K562 (cell line): ENCODE measurements around the gene ZDHHC18. TPM values are rescaled to one million over a fixed set of nuclear protein-coding genes. Genes with fewer than 3 reads are reported as not detected.

Experiments
- ARID1B ChIP-seq: fragments of 450-650 bp; IDR thresholded peaks from 2 replicates; pipeline ENCODE4 v1.6.1; 2016; ENCODE audit warnings: antibody characterized with exemption, mild to moderate bottlenecking, inconsistent platforms
- ATF1 ChIP-seq, 2 experiments: fragments of 450-650 bp in 1 of 2; IDR thresholded peaks; 2 replicates each; pipeline ENCODE4 v1.6.1; 2016; ENCODE audit warnings: missing compliant biosample characterization in 1 of 2, missing genetic modification characterization in 1 of 2
- CBFB ChIP-seq: sonication (generic); formaldehyde crosslinking; IDR thresholded peaks from 2 replicates; pipeline ENCODE4 v1.4.0; 2020; ENCODE audit warnings: mild to moderate bottlenecking, missing genetic modification reagents
- CSDE1 ChIP-seq, 2 experiments: fragments of 450-650 bp; IDR thresholded peaks; 2 replicates each; pipeline ENCODE4 v1.6.1; 2016; ENCODE audit warnings: mild to moderate bottlenecking in 1 of 2
- ETS2 ChIP-seq: IDR thresholded peaks from 2 replicates; pipeline ENCODE4 v1.6.1; 2016; ENCODE audit warnings: borderline replicate concordance, missing genetic modification characterization, mild to moderate bottlenecking, moderate library complexity, missing compliant biosample characterization; ENCODE audit not compliant: poor library complexity, severe bottlenecking
- HNRNPLL ChIP-seq: fragments of 200-400 bp; formaldehyde crosslinking; IDR thresholded peaks from 2 replicates; pipeline ENCODE4 v1.6.1; 2017; ENCODE audit warnings: low read length, low read depth, mild to moderate bottlenecking; ENCODE audit not compliant: poor library complexity, severe bottlenecking
- HNRNPUL1 ChIP-seq: fragments of 200-400 bp; formaldehyde crosslinking; IDR thresholded peaks from 2 replicates; pipeline ENCODE4 v1.6.1; 2017; ENCODE audit warnings: low read length
- MCM3 ChIP-seq: fragments of 450-650 bp; IDR thresholded peaks from 2 replicates; pipeline ENCODE4 v1.6.1; 2016
- NFXL1 ChIP-seq: fragments of 450-650 bp; formaldehyde crosslinking; IDR thresholded peaks from 2 replicates; pipeline ENCODE4 v1.4.0; 2021; ENCODE audit warnings: mild to moderate bottlenecking
- NR1H2 ChIP-seq: sonication (generic); formaldehyde crosslinking; IDR thresholded peaks from 2 replicates; pipeline ENCODE4 v1.4.0; 2020; ENCODE audit warnings: mild to moderate bottlenecking, missing genetic modification reagents
- NR2C1 ChIP-seq, 2 experiments: fragments of 450-650 bp; IDR thresholded peaks; 2 replicates each; pipeline ENCODE4 v1.6.1; 2017; ENCODE audit warnings: mild to moderate bottlenecking in 2 of 2, antibody characterized with exemption in 1 of 2, inconsistent platforms in 1 of 2, missing compliant biosample characterization in 1 of 2, missing genetic modification characterization in 1 of 2
- POLR2G ChIP-seq: fragments of 200-400 bp; formaldehyde crosslinking; IDR thresholded peaks from 2 replicates; pipeline ENCODE4 v1.6.1; 2017; ENCODE audit warnings: low read depth, mild to moderate bottlenecking, antibody characterized with exemption, low read length, moderate library complexity
- RBFOX2 ChIP-seq: fragments of 200-400 bp; formaldehyde crosslinking; IDR thresholded peaks from 2 replicates; pipeline ENCODE4 v1.6.1; 2017; ENCODE audit warnings: low read depth, mild to moderate bottlenecking, low read length, moderate library complexity
- SP1 ChIP-seq: sonication (generic); formaldehyde crosslinking; IDR thresholded peaks from 2 replicates; pipeline ENCODE4 v1.8.1; 2022; ENCODE audit warnings: mild to moderate bottlenecking, missing genetic modification reagents
- WHSC1 ChIP-seq: IDR thresholded peaks from one replicate; pipeline ENCODE4 v1.6.1; 2012; ENCODE audit warnings: low read length, control low read depth, inconsistent platforms
- ZFP36 ChIP-seq: fragments of 150-350 bp; IDR thresholded peaks from 2 replicates; pipeline ENCODE4 v1.6.1; 2018; ENCODE audit warnings: low read length, low read depth; ENCODE audit not compliant: partially characterized antibody
- ZKSCAN3 ChIP-seq: fragments of 250-450 bp; sonication (Bioruptor Pico); IDR thresholded peaks from 2 replicates; pipeline ENCODE4 v1.4.0; 2020
- ZNF124 ChIP-seq: sonication (generic); formaldehyde crosslinking; IDR thresholded peaks from 2 replicates; pipeline ENCODE4 v1.8.1; 2022; ENCODE audit warnings: missing genetic modification reagents
- ZNF583 ChIP-seq: fragments of 250-450 bp; sonication (Bioruptor Pico); IDR thresholded peaks from 2 replicates; pipeline ENCODE4 v1.4.0; 2020
- ZNF695 ChIP-seq: fragments of 450-650 bp; formaldehyde crosslinking; IDR thresholded peaks from 2 replicates; pipeline ENCODE4 v1.4.0; 2020; ENCODE audit warnings: mild to moderate bottlenecking, moderate library complexity
- ZNF778 ChIP-seq: fragments of 450-650 bp; formaldehyde crosslinking; IDR thresholded peaks from 2 replicates; pipeline ENCODE4 v1.4.0; 2020; ENCODE audit warnings: mild to moderate bottlenecking, moderate library complexity
- polyA plus RNA-seq, 8 experiments: library from polyadenylated mRNA; depleted of rRNA in 4 of 8; stranded (reverse) in 5 of 8; unstranded in 3 of 8; fragments of >200 nt; fragmentation: Nextera tagmentation in 2 of 8; fragmentation: Illumina TruSeq in 1 of 8; extraction: Ambion mirVana in 2 of 8; extraction: Trizol in 1 of 8; gene quantifications; 2 replicates each; pipeline versions ENCODE4 v1.2.1 to v1.2.3, GENCODE V29; 2011 to 2014; ENCODE audit warnings: inconsistent platforms in 1 of 8, missing spikeins in 1 of 8
- total RNA-seq, 7 experiments: library from RNA; depleted of rRNA in 6 of 7; stranded (reverse); fragments of >200 nt in 6 of 7; fragmentation: Illumina TruSeq in 2 of 7; extraction: Trizol in 2 of 7; gene quantifications; 2 replicates each; pipeline versions ENCODE4 v1.2.1 to v1.2.3, GENCODE V29; 2011 to 2021; ENCODE audit warnings: low replicate concordance in 1 of 7
- TF ChIP-seq, protein P1 (sequence below): fragments of 150-350 bp; conservative IDR thresholded peaks from 2 replicates; pipeline ENCODE4 v1.6.1; 2014; ENCODE audit warnings: low read length
- TF ChIP-seq, protein P2 (sequence below): fragments of 450-650 bp; IDR thresholded peaks from 2 replicates; pipeline ENCODE4 v1.6.1; 2018; ENCODE audit not compliant: partially characterized antibody

Gene ZDHHC18
- total and polyA plus RNA-seq, 9 of the 15 experiments (the other 6 are each of a cell fraction or from before 2014, with no cell fraction given), result 0.42 to 35.6 (median 15.8) TPM

DNA sequence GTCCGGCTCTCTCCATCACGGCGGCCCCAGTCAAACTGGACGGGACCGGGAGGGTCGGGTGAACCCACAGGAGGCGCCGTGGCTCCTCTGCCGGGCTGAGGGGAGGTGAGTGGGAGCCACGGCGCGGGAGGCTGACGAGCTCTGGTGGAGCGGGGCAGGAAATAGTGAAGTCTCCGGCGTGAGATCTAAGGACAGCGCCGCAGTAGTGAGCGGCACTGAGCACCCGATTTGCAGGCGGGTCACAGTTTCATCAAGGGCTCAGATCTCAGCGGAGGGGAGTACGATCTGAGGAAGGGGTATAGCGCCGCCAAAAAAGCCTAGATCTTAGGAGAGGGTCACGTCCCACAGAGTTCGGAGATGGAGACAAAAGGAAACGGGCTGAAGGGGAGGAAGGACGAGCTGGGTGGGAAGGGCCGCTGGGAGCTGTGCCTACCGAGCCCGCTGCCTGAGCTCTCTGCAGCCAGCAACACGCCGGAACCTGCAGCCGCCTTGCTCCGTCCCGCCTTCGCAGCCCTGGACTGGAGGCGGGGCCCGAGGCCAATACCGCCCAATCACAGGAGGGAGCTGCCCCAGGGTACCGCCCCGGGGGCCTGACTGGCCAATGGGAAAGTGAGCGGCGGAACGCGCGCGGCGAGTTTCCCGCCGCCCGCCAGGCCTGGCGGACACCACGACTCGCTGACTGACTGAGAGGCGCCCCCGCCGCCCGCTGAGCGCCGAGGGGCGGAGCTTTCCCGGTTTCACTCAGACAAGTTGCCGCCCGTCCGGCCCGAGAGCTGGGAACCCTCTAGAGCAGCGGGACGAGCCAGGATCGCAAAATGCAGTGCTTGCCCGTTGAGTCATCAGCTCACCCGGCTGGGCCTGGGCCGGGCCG lies 38.4 kb downstream of the ZDHHC18 start (continued):
- peak; percentile 92 for TF ChIP-seq SP1 (CRISPR knock-in tag)
- TF ChIP-seq ZNF695, result 0 out of 2 replicates have a peak, but pooled peaks have one; percentile 13
- no peak for TF ChIP-seq ETS2
- TF ChIP-seq MCM3, result no peak
- TF ChIP-seq ATF1 (CRISPR knock-in tag; IDR thresholded peaks at IDR 0.05), result no peak
- peak; percentile 85 for TF ChIP-seq ATF1 (tag; IDR thresholded peaks at IDR 0.05)
- no peak for TF ChIP-seq HNRNPUL1
- TF ChIP-seq NFXL1, result no peak
- no peak for TF ChIP-seq WHSC1
- TF ChIP-seq ZNF778 (CRISPR knock-in tag), result no peak
- TF ChIP-seq ZNF124 (CRISPR knock-in tag), result no peak; the same call in 1 of the 2 replicates
- TF ChIP-seq CSDE1 (IDR thresholded peaks at IDR 0.05), result no peak
- no peak for TF ChIP-seq ARID1B
- TF ChIP-seq HNRNPLL, result peak; percentile 68
- TF ChIP-seq NR1H2, result no peak
- peak; percentile 96 for TF ChIP-seq POLR2G
- peak; percentile 93 for TF ChIP-seq RBFOX2
- no peak for TF ChIP-seq ZFP36
- no peak for TF ChIP-seq NR2C1 (IDR thresholded peaks at IDR 0.05)
- TF ChIP-seq NR2C1 (tag; IDR thresholded peaks at IDR 0.05), result no peak
- TF ChIP-seq ZNF583 (CRISPR knock-in tag), result no peak
- TF ChIP-seq, protein P1, sequence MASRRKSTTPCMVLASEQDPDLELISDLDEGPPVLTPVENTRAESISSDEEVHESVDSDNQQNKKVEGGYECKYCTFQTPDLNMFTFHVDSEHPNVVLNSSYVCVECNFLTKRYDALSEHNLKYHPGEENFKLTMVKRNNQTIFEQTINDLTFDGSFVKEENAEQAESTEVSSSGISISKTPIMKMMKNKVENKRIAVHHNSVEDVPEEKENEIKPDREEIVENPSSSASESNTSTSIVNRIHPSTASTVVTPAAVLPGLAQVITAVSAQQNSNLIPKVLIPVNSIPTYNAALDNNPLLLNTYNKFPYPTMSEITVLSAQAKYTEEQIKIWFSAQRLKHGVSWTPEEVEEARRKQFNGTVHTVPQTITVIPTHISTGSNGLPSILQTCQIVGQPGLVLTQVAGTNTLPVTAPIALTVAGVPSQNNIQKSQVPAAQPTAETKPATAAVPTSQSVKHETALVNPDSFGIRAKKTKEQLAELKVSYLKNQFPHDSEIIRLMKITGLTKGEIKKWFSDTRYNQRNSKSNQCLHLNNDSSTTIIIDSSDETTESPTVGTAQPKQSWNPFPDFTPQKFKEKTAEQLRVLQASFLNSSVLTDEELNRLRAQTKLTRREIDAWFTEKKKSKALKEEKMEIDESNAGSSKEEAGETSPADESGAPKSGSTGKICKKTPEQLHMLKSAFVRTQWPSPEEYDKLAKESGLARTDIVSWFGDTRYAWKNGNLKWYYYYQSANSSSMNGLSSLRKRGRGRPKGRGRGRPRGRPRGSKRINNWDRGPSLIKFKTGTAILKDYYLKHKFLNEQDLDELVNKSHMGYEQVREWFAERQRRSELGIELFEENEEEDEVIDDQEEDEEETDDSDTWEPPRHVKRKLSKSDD, result no peak
- TF ChIP-seq, protein P2, sequence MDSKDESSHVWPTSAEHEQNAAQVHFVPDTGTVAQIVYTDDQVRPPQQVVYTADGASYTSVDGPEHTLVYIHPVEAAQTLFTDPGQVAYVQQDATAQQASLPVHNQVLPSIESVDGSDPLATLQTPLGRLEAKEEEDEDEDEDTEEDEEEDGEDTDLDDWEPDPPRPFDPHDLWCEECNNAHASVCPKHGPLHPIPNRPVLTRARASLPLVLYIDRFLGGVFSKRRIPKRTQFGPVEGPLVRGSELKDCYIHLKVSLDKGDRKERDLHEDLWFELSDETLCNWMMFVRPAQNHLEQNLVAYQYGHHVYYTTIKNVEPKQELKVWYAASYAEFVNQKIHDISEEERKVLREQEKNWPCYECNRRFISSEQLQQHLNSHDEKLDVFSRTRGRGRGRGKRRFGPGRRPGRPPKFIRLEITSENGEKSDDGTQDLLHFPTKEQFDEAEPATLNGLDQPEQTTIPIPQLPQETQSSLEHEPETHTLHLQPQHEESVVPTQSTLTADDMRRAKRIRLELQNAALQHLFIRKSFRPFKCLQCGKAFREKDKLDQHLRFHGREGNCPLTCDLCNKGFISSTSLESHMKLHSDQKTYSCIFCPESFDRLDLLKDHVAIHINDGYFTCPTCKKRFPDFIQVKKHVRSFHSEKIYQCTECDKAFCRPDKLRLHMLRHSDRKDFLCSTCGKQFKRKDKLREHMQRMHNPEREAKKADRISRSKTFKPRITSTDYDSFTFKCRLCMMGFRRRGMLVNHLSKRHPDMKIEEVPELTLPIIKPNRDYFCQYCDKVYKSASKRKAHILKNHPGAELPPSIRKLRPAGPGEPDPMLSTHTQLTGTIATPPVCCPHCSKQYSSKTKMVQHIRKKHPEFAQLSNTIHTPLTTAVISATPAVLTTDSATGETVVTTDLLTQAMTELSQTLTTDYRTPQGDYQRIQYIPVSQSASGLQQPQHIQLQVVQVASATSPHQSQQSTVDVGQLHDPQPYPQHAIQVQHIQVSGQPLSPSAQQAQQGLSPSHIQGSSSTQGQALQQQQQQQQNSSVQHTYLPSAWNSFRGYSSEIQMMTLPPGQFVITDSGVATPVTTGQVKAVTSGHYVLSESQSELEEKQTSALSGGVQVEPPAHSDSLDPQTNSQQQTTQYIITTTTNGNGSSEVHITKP, result peak; percentile 29
- no peak; the same call in 1 of the 2 replicates for TF ChIP-seq CBFB
- no peak for TF ChIP-seq ZKSCAN3 (CRISPR knock-in tag)
